Epithelial cell of proximal tubule (primary cell): ENCODE results near the gene CAMK2G. TPM values are rescaled to one million over a fixed set of nuclear protein-coding genes. Genes with fewer than 3 reads are reported as not detected.
"Not testable (repeated sequence)": the region's sequence is repeated elsewhere in the genome, so short reads cannot be mapped to it uniquely, and the experiment has no call there.

Experiments used
- DNase-seq: peaks from one replicate; pipeline ENCODE4 v3.0.0-alpha.2; 2011; ENCODE audit warnings: low read depth
- H3K4me3 ChIP-seq: 2 replicates; pipeline ENCODE4 v1.5.1; 2011; ENCODE audit warnings: low read depth, mild to moderate bottlenecking, low read length
- CTCF ChIP-seq: conservative IDR thresholded peaks from 2 replicates; pipeline ENCODE4 v1.5.1; 2012; ENCODE audit warnings: low read depth, mild to moderate bottlenecking, low read length
- total RNA-seq: library from RNA; depleted of rRNA; stranded (reverse); fragments of >200 nt; gene quantifications from 2 replicates; pipeline ENCODE4 v1.2.3, GENCODE V29; 2015

CAMK2G gene
- total RNA-seq, 1 donor from 2014 or later = 15.2 TPM

- H3K4me3 ChIP-seq = no peak overlapping the region
- TF ChIP-seq CTCF = no peak
- no peak for DNase-seq
These were observed 19.1 kb upstream of the CAMK2G start for GRCh38 chr10:73893426-73893825.

DNA sequence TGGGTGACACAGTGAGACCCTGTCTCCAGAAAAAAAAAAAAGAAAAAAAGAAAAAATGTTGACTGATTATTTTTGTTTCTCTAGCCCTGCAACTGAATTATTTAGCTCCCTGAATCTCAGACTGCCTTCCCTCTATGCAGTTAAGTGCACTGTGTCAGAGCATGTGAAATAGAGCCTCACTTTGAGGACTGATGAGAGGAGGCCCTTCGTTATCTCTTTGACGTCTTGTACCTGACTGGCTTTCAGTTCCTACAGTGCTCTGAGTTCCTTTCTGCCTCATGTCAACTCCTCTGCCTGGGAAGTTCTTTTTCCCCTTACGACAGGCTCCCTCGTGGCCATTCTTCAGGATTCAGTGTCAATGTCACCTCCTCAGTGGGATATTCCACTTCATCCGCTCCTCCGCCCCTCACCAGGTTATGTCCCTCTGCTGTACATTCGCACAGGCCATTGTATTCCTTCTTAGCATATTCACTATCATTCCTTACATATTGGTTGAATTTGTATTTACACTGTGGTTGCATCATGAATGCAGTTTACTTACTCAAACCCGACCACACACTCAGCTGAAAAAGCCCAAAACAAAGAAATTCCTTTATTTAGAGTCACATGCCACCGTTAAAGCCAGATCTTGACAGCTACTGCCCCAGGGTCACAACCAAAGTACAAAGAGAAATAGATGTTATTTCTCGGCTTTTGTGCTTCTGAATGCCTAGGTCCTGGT is 18.1 kb upstream of the CAMK2G start:
- no peak for DNase-seq
- H3K4me3 ChIP-seq = no peak overlapping the region
- no peak for TF ChIP-seq CTCF

GRCh38 chr10:73891540-73891939 is 17.2 kb upstream of the CAMK2G start:
- DNase-seq = no peak
- no peak for TF ChIP-seq CTCF
- H3K4me3 ChIP-seq = no peak overlapping the region

DNA sequence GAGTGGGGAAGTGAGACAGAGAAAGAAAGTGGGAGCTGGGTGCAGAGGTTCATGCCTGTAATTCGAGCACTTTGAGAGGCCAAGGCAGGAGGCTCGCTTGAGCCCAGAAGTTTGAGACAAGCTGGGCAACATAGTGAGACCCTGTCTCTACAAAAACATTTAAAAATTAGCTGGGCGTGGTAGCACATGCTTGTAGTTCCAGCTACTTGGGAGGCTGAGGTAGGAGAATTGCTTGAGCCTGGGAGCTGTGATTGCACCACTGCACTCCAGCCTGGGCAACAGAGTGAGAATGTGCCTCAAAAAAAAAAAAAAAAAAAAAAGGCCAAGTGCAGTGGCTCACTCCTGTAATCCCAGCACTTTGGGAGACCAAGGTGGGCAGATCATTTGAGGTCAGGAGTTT is 16.5 kb upstream of the CAMK2G start:
- not testable (repeated sequence) for H3K4me3 ChIP-seq, DNase-seq

- no peak for DNase-seq
- H3K4me3 ChIP-seq = no peak overlapping the region
- TF ChIP-seq CTCF = no peak
These were observed 15.9 kb upstream of the CAMK2G start for GRCh38 chr10:73890261-73890660.

DNA sequence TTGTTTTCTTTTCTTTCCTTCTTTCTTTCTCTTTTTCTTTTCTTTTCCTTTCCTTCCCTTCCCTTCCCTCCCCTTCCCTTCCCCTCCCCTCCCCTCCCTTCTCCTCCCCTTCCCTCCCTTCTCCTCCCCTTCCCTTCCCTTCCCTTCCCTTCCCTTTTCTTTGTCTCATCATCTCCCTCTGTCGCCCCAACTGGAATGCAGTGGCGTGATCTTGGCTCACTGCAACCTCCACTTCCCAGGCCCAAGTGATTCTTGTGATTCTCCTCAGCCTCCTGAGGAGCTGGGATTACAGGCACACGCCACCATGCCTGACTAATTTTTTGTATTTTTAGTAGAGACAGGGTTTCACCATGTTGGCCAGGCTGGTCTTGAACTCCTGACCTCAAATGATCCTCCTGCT is 15.1 kb upstream of the CAMK2G start:
- not testable (repeated sequence) for H3K4me3 ChIP-seq, DNase-seq

DNA sequence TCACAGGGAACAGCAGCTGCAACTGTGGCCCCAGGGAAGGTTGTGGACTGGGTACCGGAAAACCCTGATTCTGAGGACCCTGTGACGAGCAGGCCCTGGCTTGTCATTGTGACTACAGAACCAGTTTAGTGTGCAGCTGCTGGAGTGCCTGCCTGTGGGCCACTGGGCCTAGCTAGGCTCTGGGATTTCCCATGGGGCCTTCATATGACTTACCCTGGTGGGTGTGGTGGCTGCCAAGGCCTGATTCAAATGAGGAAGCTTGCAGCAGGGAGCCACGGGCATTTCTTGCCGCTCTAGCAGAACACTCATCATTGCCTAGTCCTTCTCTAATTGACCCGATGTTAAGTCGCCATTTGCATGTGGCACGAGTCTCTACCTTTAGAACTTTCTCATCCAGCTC is 14.7 kb upstream of the CAMK2G start:
- DNase-seq = no peak
- no peak overlapping the region for H3K4me3 ChIP-seq
- TF ChIP-seq CTCF = no peak

DNA sequence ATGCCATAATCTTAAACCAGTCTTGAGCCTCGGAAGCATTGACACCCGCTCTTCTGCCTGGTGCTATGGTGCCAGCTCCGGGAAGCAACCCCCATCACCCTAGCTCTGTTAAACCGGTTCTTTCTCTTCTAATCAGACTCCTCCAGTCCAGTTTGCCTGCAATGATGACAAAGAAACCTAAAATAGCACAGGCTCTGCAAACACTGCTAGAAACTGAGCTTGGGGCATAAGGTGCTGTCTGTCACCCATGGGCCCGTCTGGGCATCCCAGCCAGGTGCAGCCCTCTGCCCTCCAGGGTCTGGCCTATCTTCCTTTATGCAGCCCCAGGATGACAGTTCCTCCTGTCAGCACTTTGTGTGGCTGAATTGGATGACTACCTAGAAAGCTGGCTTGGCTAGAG is 14.2 kb upstream of the CAMK2G start:
- no peak for TF ChIP-seq CTCF
- H3K4me3 ChIP-seq = no peak overlapping the region
- DNase-seq = no peak
